Neuron (in vitro differentiated cells): Measurements from ENCODE around the gene HOXD8.
A peak's percentile ranks its signal among the peaks of the same experiment; 100 is the strongest.

Source experiments
- H2AFZ ChIP-seq: one replicate; pipeline ENCODE4 v1.6.1; 2013; ENCODE audit warnings: low read depth, mild to moderate bottlenecking, inconsistent platforms, low read length, moderate library complexity
- H3K27me3 ChIP-seq: one replicate; pipeline ENCODE4 v1.6.1; 2013; ENCODE audit warnings: low read length; ENCODE audit not compliant: insufficient read depth
- H3K36me3 ChIP-seq: one replicate; pipeline ENCODE4 v1.6.1; 2013; ENCODE audit warnings: low read length; ENCODE audit not compliant: insufficient read depth
- H3K4me1 ChIP-seq: one replicate; pipeline ENCODE4 v1.6.1; 2013; ENCODE audit warnings: low read length; ENCODE audit not compliant: insufficient read depth
- H3K4me3 ChIP-seq: 2 replicates; pipeline ENCODE4 v1.5.1; 2013; ENCODE audit warnings: mild to moderate bottlenecking, low read length, moderate library complexity
- H3K9me3 ChIP-seq: one replicate; pipeline ENCODE4 v1.6.1; 2013; ENCODE audit warnings: low read length

Gene HOXD8

GRCh38 chr2:176128982-176129796 lies at the start of gene HOXD8:
TSS of gene HOXD8 (plus strand) at chr2:176129705. CDS start at chr2:176130367, 662 bp downstream.
- Histone ChIP-seq H3K4me3 (peak within 1 kb of the TSS; percentile 23), H3K27me3 (peaks cover 89% of the 10 kb centered on the region), H3K4me1 (no peaks in the 10 kb centered on the region), H3K36me3 (no peaks in the 10 kb centered on the region), H3K9me3 (no peaks in the 10 kb centered on the region), H2AFZ (peak within 1 kb of the TSS; percentile 93)

GRCh38 chr2:176079831-176080539 lies 49.5 kb upstream of the HOXD8 start:
- Histone ChIP-seq H3K27me3 (peaks cover 91% of the 10 kb centered on the region), H3K4me3 (peak overlapping the region; percentile 21), H3K36me3 (no peaks in the 10 kb centered on the region), H3K9me3 (no peaks in the 10 kb centered on the region), H3K4me1 (no peaks in the 10 kb centered on the region), H2AFZ (no peak overlapping the region)

- H3K4me1 ChIP-seq: no peaks in the 10 kb centered on the region
- H2AFZ ChIP-seq: no peak overlapping the region
- peaks cover 91% of the 10 kb centered on the region for H3K27me3 ChIP-seq
- no peaks in the 10 kb centered on the region for H3K36me3 ChIP-seq
- H3K4me3 ChIP-seq: peak overlapping the region; percentile 21
- H3K9me3 ChIP-seq: no peaks in the 10 kb centered on the region
Measured at GRCh38 chr2:176080540-176081375, 48.7 kb upstream of the HOXD8 start.

GRCh38 chr2:176081376-176081836 lies 48.1 kb upstream of the HOXD8 start:
- no peak overlapping the region for H3K4me3 ChIP-seq
- H3K27me3 ChIP-seq: peaks cover 92% of the 10 kb centered on the region
- H3K4me1 ChIP-seq: no peaks in the 10 kb centered on the region
- H3K36me3 ChIP-seq: no peaks in the 10 kb centered on the region
- no peak overlapping the region for H2AFZ ChIP-seq
- H3K9me3 ChIP-seq: no peaks in the 10 kb centered on the region

GRCh38 chr2:176081837-176082524 lies 47.5 kb upstream of the HOXD8 start:
- H3K27me3 ChIP-seq: peaks cover 92% of the 10 kb centered on the region
- H3K4me1 ChIP-seq: no peaks in the 10 kb centered on the region
- H3K36me3 ChIP-seq: no peaks in the 10 kb centered on the region
- H2AFZ ChIP-seq: no peak overlapping the region
- H3K9me3 ChIP-seq: no peaks in the 10 kb centered on the region
- no peak overlapping the region for H3K4me3 ChIP-seq

DNA sequence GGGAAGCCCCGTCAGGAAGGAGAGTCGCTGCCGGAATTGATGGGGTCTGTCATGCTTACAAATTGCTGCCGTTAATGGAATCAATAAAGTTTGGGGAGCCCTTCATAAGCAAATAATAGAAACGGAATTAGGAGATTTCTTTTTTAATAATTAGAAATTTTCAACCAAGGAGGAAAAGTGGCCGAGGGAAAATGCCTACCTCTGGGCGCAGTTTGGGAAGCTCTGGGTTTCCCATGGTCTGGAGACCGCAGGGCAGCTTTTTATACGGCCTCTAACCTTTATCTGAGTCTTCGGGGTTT lies 47.0 kb upstream of the HOXD8 start:
- Histone ChIP-seq H3K9me3 (no peaks in the 10 kb centered on the region), H3K4me3 (no peak overlapping the region), H2AFZ (no peak overlapping the region), H3K36me3 (no peaks in the 10 kb centered on the region), H3K4me1 (no peaks in the 10 kb centered on the region), H3K27me3 (peaks cover 94% of the 10 kb centered on the region)

GRCh38 chr2:176082824-176083751 lies 46.4 kb upstream of the HOXD8 start:
- H2AFZ ChIP-seq: peak overlapping the region; percentile 23
- peaks cover 2% of the 10 kb centered on the region for H3K4me1 ChIP-seq
- H3K36me3 ChIP-seq: no peaks in the 10 kb centered on the region
- H3K27me3 ChIP-seq: peaks cover 96% of the 10 kb centered on the region
- H3K4me3 ChIP-seq: no peak overlapping the region
- H3K9me3 ChIP-seq: no peaks in the 10 kb centered on the region

DNA sequence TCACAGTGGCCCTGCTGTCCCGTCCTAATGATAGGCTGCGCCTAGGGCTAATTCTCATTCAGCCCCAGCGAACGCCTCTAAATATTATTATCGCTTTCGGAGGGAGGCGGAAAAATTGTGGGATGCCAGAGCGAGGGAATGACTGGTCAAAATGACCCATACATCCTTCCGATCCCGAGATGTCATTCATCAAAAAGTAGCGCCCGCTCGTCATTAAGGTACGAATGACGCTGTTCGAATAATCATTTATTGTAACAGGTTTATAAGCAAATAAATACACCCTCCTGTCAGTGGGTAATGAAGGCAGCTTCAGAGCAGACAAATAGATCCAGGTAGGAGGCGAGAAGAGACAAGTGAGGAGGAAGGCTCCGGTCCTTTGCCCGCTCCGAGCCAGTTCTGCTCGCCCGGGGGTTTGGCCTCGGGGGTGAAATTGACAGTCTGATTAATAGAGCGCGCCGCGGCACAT lies 45.7 kb upstream of the HOXD8 start, which contains the start of gene EVX2:
Gene EVX2 (minus strand): TSS at position 167 of the 466 bp plus-strand sequence. CDS start 186 bp downstream, outside the sequence.
- no peak within 1 kb of the TSS for H3K4me3 ChIP-seq
- H2AFZ ChIP-seq: peak within 1 kb of the TSS; percentile 23
- no peaks in the 10 kb centered on the region for H3K36me3 ChIP-seq
- peaks cover 96% of the 10 kb centered on the region for H3K27me3 ChIP-seq
- H3K4me1 ChIP-seq: peaks cover 3% of the 10 kb centered on the region
- H3K9me3 ChIP-seq: no peaks in the 10 kb centered on the region

GRCh38 chr2:176084611-176085119 lies 44.8 kb upstream of the HOXD8 start:
- Histone ChIP-seq H3K9me3 (no peaks in the 10 kb centered on the region), H3K4me1 (peaks cover 3% of the 10 kb centered on the region), H3K4me3 (no peak overlapping the region), H3K27me3 (peaks cover 96% of the 10 kb centered on the region), H3K36me3 (no peaks in the 10 kb centered on the region), H2AFZ (no peak overlapping the region)

- Histone ChIP-seq H3K4me3 (no peak overlapping the region), H2AFZ (no peak overlapping the region), H3K36me3 (no peaks in the 10 kb centered on the region), H3K9me3 (no peaks in the 10 kb centered on the region), H3K4me1 (peaks cover 3% of the 10 kb centered on the region), H3K27me3 (peaks cover 99% of the 10 kb centered on the region)
Measured at GRCh38 chr2:176085120-176085788, 44.3 kb upstream of the HOXD8 start.
